GM23248 (cell line): ENCODE data around the gene TCF23.

Source experiments
- EZH2 ChIP-seq: fragments of 200-600 bp; sonication (generic); IDR thresholded peaks from 2 replicates; pipeline ENCODE4 v1.6.1; 2018; ENCODE audit warnings: antibody characterized with exemption, mild to moderate bottlenecking; ENCODE audit not compliant: insufficient read depth, poor library complexity, severe bottlenecking
- EZH2phosphoT487 ChIP-seq: fragments of 200-600 bp; sonication (generic); IDR thresholded peaks from 2 replicates; pipeline ENCODE4 v1.6.1; 2018; ENCODE audit warnings: antibody characterized with exemption, moderate library complexity, mild to moderate bottlenecking, low read depth; ENCODE audit not compliant: insufficient read depth

GRCh38 chr2:27155069-27155520, 6.3 kb downstream of the TCF23 start:
- no peak for TF ChIP-seq EZH2
- TF ChIP-seq EZH2phosphoT487 = no peak
